Mesothelial cell of epicardium (in vitro differentiated cells): ENCODE measurements around the gene SLC15A1. TPM values are rescaled to one million over a fixed set of nuclear protein-coding genes. Genes with fewer than 3 reads are reported as not detected.

ENCODE experiments used
- DNase-seq, 2 experiments: peaks; one replicate each; pipeline ENCODE4 v3.0.0; 2021; ENCODE audit warnings: low spot score in 2 of 2; ENCODE audit not compliant: unreplicated experiment in 2 of 2
- H3K27ac Mint-ChIP-seq: 2 replicates; pipeline ENCODE4 v1.8.0; 2021; ENCODE audit warnings: mixed read lengths
- H3K27me3 Mint-ChIP-seq: 2 replicates; pipeline ENCODE4 v1.8.0; 2021; ENCODE audit warnings: low read depth, mixed read lengths
- H3K36me3 Mint-ChIP-seq: 2 replicates; pipeline ENCODE4 v1.8.0; 2021; ENCODE audit warnings: mixed read lengths
- H3K4me1 Mint-ChIP-seq: 2 replicates; pipeline ENCODE4 v1.8.0; 2021; ENCODE audit warnings: mixed read lengths
- H3K4me3 Mint-ChIP-seq: 2 replicates; pipeline ENCODE4 v1.8.0; 2021; ENCODE audit warnings: mild to moderate bottlenecking, moderate library complexity, mixed read lengths
- H3K9me3 Mint-ChIP-seq: 2 replicates; pipeline ENCODE4 v1.8.0; 2021; ENCODE audit warnings: mixed read lengths
- CTCF ChIP-seq: fragments of 200-600 bp; sonication (generic); IDR thresholded peaks from one replicate; pipeline ENCODE4 v1.5.0; 2021; ENCODE audit warnings: antibody characterized with exemption; ENCODE audit not compliant: unreplicated experiment
- total RNA-seq: library from RNA; stranded (reverse); gene quantifications from 3 replicates; pipeline ENCODE4 v1.2.1, GENCODE V29; 2021

SLC15A1 gene
- total RNA-seq, 1 donor from 2014 or later = 1.0 TPM

GRCh38 chr13:98781470-98781869 lies 29.0 kb upstream of the SLC15A1 start:
- Mint-ChIP-seq H3K9me3 (peaks cover 4% of the 10 kb centered on the region), H3K27ac (no peak overlapping the region), H3K4me3 (no peak overlapping the region), H3K4me1 (no peaks in the 10 kb centered on the region), H3K36me3 (no peaks in the 10 kb centered on the region), H3K27me3 (peaks cover 2% of the 10 kb centered on the region)
- no peak for TF ChIP-seq CTCF
- DNase-seq = no peak

DNA sequence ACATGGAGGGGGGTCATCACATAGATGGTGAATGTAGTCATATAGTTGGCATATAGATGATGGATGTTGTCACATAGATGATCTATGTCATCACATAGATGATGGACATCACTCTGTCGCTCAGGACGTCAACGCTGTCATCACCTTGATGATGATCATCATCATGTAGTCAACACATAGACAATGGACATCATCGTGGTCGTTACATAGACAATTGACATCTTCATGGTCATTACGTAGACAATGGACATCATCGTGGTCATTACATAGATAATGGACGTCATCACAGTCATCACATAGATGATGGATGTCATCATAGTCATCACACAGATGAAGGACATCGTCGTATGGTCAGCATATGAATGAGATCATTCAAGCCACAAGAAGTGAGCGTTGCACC lies 28.6 kb upstream of the SLC15A1 start:
- Mint-ChIP-seq H3K36me3 (no peaks in the 10 kb centered on the region), H3K27me3 (peaks cover 2% of the 10 kb centered on the region), H3K4me3 (no peak overlapping the region), H3K9me3 (peaks cover 4% of the 10 kb centered on the region), H3K4me1 (no peaks in the 10 kb centered on the region), H3K27ac (no peak overlapping the region)
- no peak for TF ChIP-seq CTCF
- DNase-seq = no peak

DNA sequence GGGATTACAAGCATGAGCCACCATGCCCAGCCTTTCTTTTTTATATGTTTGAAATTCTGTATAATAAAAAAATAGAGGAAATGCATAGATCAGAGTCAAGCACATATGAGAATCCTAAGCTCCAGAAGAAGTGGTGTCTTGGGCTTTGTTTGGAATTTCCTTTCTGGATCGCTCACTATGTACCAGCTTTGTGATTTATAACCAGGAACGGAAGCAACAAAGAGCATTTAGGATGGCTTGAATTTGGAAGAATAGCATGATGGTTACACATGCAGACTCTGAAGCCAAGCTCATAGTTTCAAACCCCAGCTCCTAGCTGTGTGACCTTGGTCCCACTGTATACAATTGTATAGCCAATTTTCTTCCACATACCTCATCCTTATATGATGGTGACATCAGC lies 28.0 kb upstream of the SLC15A1 start:
- Mint-ChIP-seq H3K27me3 (peaks cover 2% of the 10 kb centered on the region), H3K27ac (no peak overlapping the region), H3K9me3 (peaks cover 4% of the 10 kb centered on the region), H3K4me3 (no peak overlapping the region), H3K4me1 (no peaks in the 10 kb centered on the region), H3K36me3 (no peaks in the 10 kb centered on the region)
- TF ChIP-seq CTCF = no peak
- no peak for DNase-seq

- peaks cover 4% of the 10 kb centered on the region for H3K9me3 Mint-ChIP-seq
- peaks cover 2% of the 10 kb centered on the region for H3K27me3 Mint-ChIP-seq
Measured at GRCh38 chr13:98779695-98780094, 27.2 kb upstream of the SLC15A1 start.

DNA sequence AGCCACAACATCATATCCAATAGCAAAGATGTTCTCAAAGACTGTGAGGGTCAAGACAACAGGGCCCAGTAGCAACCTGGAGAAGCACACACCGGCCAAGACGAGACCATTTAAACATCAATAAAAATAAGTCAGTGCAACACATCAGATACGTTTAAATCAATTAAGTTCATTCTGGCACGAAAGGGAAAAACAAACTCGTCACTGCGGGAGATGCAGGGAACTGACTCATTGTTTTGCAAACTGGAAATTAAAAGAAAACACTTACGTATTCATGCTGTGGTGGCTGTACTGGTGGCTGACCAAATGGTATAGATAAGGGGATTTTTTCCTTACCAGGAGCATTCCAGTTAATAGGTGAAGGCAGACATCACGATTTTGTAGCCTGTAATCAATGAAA lies 26.3 kb upstream of the SLC15A1 start:
- Mint-ChIP-seq H3K4me3 (no peak overlapping the region), H3K36me3 (no peaks in the 10 kb centered on the region), H3K9me3 (peaks cover 4% of the 10 kb centered on the region), H3K4me1 (no peaks in the 10 kb centered on the region), H3K27me3 (peaks cover 2% of the 10 kb centered on the region), H3K27ac (no peak overlapping the region)
- TF ChIP-seq CTCF = no peak
- DNase-seq = no peak

More at GRCh38 chr13:98779695-98780094, 27.2 kb upstream of the SLC15A1 start:
- no peak overlapping the region for H3K4me3 Mint-ChIP-seq
- no peaks in the 10 kb centered on the region for H3K36me3 Mint-ChIP-seq
- H3K4me1 Mint-ChIP-seq = no peaks in the 10 kb centered on the region
- TF ChIP-seq CTCF = no peak
- no peak overlapping the region for H3K27ac Mint-ChIP-seq
- no peak for DNase-seq

GRCh38 chr13:98776644-98777043 lies 24.2 kb upstream of the SLC15A1 start:
- DNase-seq = no peak
- Mint-ChIP-seq H3K4me3 (no peak overlapping the region), H3K27ac (no peak overlapping the region), H3K36me3 (no peaks in the 10 kb centered on the region), H3K9me3 (peaks cover 4% of the 10 kb centered on the region), H3K4me1 (no peaks in the 10 kb centered on the region), H3K27me3 (peaks cover 2% of the 10 kb centered on the region)
- no peak for TF ChIP-seq CTCF
